ENCODE results near the gene TMEM245. TPM values are rescaled to one million over a fixed set of nuclear protein-coding genes. Genes with fewer than 3 reads are reported as not detected.

TMEM245 gene
- total RNA-seq, 1 experiment from 2014 or later: 110 TPM

DNA sequence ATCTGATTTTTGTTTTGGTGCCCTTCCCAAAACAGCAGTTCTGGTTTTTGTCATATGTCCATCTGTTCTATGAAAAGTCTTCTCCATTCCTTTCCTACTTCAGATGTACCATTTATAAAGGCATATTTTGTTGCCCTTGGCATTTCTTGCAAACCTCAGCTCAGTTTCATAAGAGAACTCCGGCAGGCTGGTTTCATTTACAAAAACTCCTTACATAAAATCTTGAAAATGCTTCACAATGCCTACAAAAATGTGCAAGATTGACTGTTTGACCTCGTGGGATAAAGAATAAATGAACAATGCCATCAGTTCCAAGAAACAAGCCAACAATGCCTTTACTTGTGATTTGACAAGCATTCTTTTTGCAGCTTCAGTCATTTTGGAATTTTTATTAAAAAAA is 67.3 kb downstream of the TMEM245 start:
- intact Hi-C loops (cut with micrococcal nuclease; ENCODE audit: unreplicated experiment): no loop called here
- CTCF ChIA-PET: no interaction called here
- no peaks in the 10 kb centered on the region for H3K27me3 Mint-ChIP-seq (ENCODE audit: insufficient read depth, unreplicated experiment)
- POLR2A ChIA-PET: no interaction called here
- Histone ChIP-seq H3K4me3 (ENCODE audit: low read depth, low read length) (no peak overlapping the region), H3K4me1 (peaks cover 29% of the 10 kb centered on the region), H3K9me3 (no peaks in the 10 kb centered on the region), H3K27me3 (replicated peaks; ENCODE audit: control insufficient read depth, insufficient read depth, low read length) (no peaks in the 10 kb centered on the region), H3K36me3 (ENCODE audit: control insufficient read depth, insufficient read depth, low read length) (peaks cover 4% of the 10 kb centered on the region)
- no TSS peak for BruUV-seq (replicated peaks)
- no peak overlapping the region for H3K27ac Mint-ChIP-seq (ENCODE audit: unreplicated experiment)
- no peak overlapping the region for H3K4me3 Mint-ChIP-seq (ENCODE audit: unreplicated experiment)
- H3K4me1 Mint-ChIP-seq (ENCODE audit: low read depth, unreplicated experiment): peaks cover 38% of the 10 kb centered on the region
- TF ChIP-seq, protein P1, sequence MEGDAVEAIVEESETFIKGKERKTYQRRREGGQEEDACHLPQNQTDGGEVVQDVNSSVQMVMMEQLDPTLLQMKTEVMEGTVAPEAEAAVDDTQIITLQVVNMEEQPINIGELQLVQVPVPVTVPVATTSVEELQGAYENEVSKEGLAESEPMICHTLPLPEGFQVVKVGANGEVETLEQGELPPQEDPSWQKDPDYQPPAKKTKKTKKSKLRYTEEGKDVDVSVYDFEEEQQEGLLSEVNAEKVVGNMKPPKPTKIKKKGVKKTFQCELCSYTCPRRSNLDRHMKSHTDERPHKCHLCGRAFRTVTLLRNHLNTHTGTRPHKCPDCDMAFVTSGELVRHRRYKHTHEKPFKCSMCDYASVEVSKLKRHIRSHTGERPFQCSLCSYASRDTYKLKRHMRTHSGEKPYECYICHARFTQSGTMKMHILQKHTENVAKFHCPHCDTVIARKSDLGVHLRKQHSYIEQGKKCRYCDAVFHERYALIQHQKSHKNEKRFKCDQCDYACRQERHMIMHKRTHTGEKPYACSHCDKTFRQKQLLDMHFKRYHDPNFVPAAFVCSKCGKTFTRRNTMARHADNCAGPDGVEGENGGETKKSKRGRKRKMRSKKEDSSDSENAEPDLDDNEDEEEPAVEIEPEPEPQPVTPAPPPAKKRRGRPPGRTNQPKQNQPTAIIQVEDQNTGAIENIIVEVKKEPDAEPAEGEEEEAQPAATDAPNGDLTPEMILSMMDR (IDR thresholded peaks at IDR 0.05; ENCODE audit: insufficient read depth in 1 of 2, low read depth in 1 of 2, low read length in 1 of 2, severe bottlenecking in 1 of 2, unreplicated experiment in 1 of 2): no peak
- no peaks in the 10 kb centered on the region for H3K9me3 Mint-ChIP-seq (ENCODE audit: unreplicated experiment)
- no peak for DNase-seq
- peaks cover 95% of the 10 kb centered on the region for H3K36me3 Mint-ChIP-seq (ENCODE audit: insufficient read depth, unreplicated experiment)

DNA sequence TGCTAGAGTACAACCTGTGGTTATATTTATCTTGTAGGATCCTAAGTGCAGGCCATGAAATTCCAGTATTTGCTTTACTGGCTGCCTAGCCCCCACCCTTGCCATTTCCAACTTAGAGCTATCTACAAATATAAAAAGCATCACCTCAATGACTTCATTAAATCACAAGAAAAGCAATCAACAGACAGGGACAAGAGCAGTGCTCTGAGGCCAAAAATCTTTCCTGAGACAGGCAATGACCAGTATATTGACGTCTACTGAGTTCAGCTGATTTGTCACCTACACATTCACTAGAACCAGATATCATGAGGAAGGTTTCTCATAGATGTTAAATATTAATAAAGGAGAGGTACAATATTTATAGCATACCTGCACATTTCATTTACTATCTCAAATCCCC is 68.0 kb downstream of the TMEM245 start:
- H3K27ac Mint-ChIP-seq (ENCODE audit: unreplicated experiment): no peak overlapping the region
- intact Hi-C loops (cut with micrococcal nuclease; ENCODE audit: unreplicated experiment): no loop called here
- H3K36me3 Mint-ChIP-seq (ENCODE audit: insufficient read depth, unreplicated experiment): peaks cover 95% of the 10 kb centered on the region

DNA sequence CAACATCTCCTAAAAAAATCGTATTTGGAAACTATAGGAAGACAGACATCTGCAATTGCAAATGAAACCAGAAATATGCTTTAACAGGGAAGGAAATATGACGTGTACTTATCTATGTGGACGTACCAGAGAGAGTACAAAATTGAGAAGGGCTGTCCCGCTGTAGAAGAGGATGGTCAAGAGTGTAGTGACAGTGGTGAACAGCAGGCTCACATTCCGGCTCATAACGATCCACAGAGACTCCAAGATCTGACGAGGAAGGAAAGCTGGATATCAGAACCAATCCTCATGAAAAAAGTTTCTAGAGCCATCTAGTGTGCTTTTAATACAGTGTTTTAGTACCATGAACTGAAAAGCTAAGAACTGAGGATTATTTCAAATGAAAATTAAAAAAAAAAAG is 69.3 kb downstream of the TMEM245 start:
- no peaks in the 10 kb centered on the region for H3K9me3 ChIP-seq
- no peak overlapping the region for H3K4me3 ChIP-seq (ENCODE audit: low read depth, low read length)
- H3K9me3 Mint-ChIP-seq (ENCODE audit: unreplicated experiment): no peaks in the 10 kb centered on the region
- TF ChIP-seq, protein P1 (IDR thresholded peaks at IDR 0.05; ENCODE audit: insufficient read depth in 1 of 2, low read depth in 1 of 2, low read length in 1 of 2, severe bottlenecking in 1 of 2, unreplicated experiment in 1 of 2): no peak
- intact Hi-C loops (cut with micrococcal nuclease; ENCODE audit: unreplicated experiment): no loop called here
- peaks cover 4% of the 10 kb centered on the region for H3K36me3 ChIP-seq (ENCODE audit: control insufficient read depth, insufficient read depth, low read length)
- H3K27ac Mint-ChIP-seq (ENCODE audit: unreplicated experiment): no peak overlapping the region
- DNase-seq: no peak
- no TSS peak for BruUV-seq (replicated peaks)
- ChIA-PET POLR2A (no interaction called here), CTCF (no interaction called here)
- H3K36me3 Mint-ChIP-seq (ENCODE audit: insufficient read depth, unreplicated experiment): peaks cover 94% of the 10 kb centered on the region
- peaks cover 35% of the 10 kb centered on the region for H3K4me1 ChIP-seq
- no peaks in the 10 kb centered on the region for H3K27me3 Mint-ChIP-seq (ENCODE audit: insufficient read depth, unreplicated experiment)
- H3K4me3 Mint-ChIP-seq (ENCODE audit: unreplicated experiment): no peak overlapping the region
- peaks cover 38% of the 10 kb centered on the region for H3K4me1 Mint-ChIP-seq (ENCODE audit: low read depth, unreplicated experiment)
- H3K27me3 ChIP-seq (replicated peaks; ENCODE audit: control insufficient read depth, insufficient read depth, low read length): no peaks in the 10 kb centered on the region

More for the DNA sequence above, 68.0 kb downstream of the TMEM245 start:
- Mint-ChIP-seq H3K9me3 (ENCODE audit: unreplicated experiment) (no peaks in the 10 kb centered on the region), H3K4me3 (ENCODE audit: unreplicated experiment) (no peak overlapping the region), H3K4me1 (ENCODE audit: low read depth, unreplicated experiment) (peaks cover 38% of the 10 kb centered on the region), H3K27me3 (ENCODE audit: insufficient read depth, unreplicated experiment) (no peaks in the 10 kb centered on the region)
- no peaks in the 10 kb centered on the region for H3K27me3 ChIP-seq (replicated peaks; ENCODE audit: control insufficient read depth, insufficient read depth, low read length)
- TF ChIP-seq, protein P1 (IDR thresholded peaks at IDR 0.05; ENCODE audit: insufficient read depth in 1 of 2, low read depth in 1 of 2, low read length in 1 of 2, severe bottlenecking in 1 of 2, unreplicated experiment in 1 of 2): no peak
- no TSS peak for BruUV-seq (replicated peaks)
- H3K36me3 ChIP-seq (ENCODE audit: control insufficient read depth, insufficient read depth, low read length): peaks cover 4% of the 10 kb centered on the region
- peaks cover 35% of the 10 kb centered on the region for H3K4me1 ChIP-seq
- no peaks in the 10 kb centered on the region for H3K9me3 ChIP-seq
- no peak overlapping the region for H3K4me3 ChIP-seq (ENCODE audit: low read depth, low read length)
- ChIA-PET CTCF (no interaction called here), POLR2A (no interaction called here)
- DNase-seq: no peak
